HFF-Myc (cell line): ENCODE measurements around the gene QKI.

Experiments used
- DNase-seq: peaks from one replicate; pipeline ENCODE4 v3.0.0-alpha.2; 2011; ENCODE audit warnings: low read depth; ENCODE audit errors: extremely low read depth
- H3K4me3 ChIP-seq: replicated peaks from 2 replicates; pipeline ENCODE4 v1.5.1; 2011; ENCODE audit warnings: low read depth, mild to moderate bottlenecking, control low read depth, low read length
- TF ChIP-seq, protein P1 (sequence below): IDR thresholded peaks from 2 replicates; pipeline ENCODE4 v1.5.1; 2012; ENCODE audit warnings: mild to moderate bottlenecking, low read depth, low read length, control low read depth; ENCODE audit errors: missing control alignments

Gene QKI

GRCh38 chr6:163520956-163521355 is 106.4 kb downstream of the QKI start:
- no peak overlapping the region for H3K4me3 ChIP-seq
- TF ChIP-seq, protein P1, sequence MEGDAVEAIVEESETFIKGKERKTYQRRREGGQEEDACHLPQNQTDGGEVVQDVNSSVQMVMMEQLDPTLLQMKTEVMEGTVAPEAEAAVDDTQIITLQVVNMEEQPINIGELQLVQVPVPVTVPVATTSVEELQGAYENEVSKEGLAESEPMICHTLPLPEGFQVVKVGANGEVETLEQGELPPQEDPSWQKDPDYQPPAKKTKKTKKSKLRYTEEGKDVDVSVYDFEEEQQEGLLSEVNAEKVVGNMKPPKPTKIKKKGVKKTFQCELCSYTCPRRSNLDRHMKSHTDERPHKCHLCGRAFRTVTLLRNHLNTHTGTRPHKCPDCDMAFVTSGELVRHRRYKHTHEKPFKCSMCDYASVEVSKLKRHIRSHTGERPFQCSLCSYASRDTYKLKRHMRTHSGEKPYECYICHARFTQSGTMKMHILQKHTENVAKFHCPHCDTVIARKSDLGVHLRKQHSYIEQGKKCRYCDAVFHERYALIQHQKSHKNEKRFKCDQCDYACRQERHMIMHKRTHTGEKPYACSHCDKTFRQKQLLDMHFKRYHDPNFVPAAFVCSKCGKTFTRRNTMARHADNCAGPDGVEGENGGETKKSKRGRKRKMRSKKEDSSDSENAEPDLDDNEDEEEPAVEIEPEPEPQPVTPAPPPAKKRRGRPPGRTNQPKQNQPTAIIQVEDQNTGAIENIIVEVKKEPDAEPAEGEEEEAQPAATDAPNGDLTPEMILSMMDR, result no peak
- no peak for DNase-seq

DNA sequence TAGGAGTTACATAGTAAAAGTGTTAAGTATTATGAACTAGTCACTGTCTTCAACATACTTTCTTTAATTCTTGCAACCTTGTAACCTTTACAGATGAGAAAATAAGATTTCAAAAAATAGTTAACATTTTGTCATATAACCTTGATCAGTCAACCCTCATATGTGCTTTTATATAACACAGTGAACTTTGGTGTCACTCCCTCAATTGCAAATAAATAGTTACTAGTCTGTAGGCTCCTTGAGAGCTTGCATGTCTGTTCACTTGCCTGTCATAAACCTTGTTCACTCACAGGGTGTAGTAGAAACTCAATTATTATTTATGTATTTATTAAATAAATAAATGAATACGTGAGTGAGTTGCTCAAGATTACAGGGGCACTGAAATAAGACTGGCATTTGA is 107.5 kb downstream of the QKI start:
- DNase-seq, result no peak
- H3K4me3 ChIP-seq, result no peak overlapping the region
- TF ChIP-seq, protein P1, result no peak

- TF ChIP-seq, protein P1, result no peak
Measured at GRCh38 chr6:163525926-163526325, 111.4 kb downstream of the QKI start.

GRCh38 chr6:163526346-163526745 is 111.8 kb downstream of the QKI start:
- TF ChIP-seq, protein P1, result no peak
- no peak for DNase-seq
- H3K4me3 ChIP-seq, result no peak overlapping the region

More at GRCh38 chr6:163525926-163526325, 111.4 kb downstream of the QKI start:
- no peak overlapping the region for H3K4me3 ChIP-seq
- no peak for DNase-seq

- TF ChIP-seq, protein P1, result no peak
- no peak overlapping the region for H3K4me3 ChIP-seq
- no peak for DNase-seq
Measured at GRCh38 chr6:163527291-163527690, 112.8 kb downstream of the QKI start.

- peak; percentile 86 for DNase-seq
- TF ChIP-seq, protein P1, result no peak
- no peak overlapping the region for H3K4me3 ChIP-seq
Measured at GRCh38 chr6:163529605-163530004, 115.1 kb downstream of the QKI start.

DNA sequence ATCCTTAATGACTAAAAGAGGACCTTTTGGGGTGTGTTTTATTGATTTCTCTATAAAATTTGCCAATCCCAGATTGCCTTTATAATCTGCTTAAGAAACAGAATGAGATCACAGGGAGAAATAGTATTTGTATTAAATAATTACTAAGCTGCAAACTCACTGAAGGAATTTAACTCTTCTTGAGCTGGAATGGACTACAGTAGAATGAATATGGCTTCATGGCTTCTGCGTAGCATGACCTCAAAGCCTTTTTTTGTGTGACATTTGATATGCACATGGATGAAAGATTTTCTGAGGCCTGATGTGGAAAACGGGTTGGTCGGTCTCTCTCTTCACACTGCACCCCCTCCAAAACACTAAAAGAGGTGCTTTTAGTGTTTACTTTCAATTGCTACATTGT is 115.9 kb downstream of the QKI start:
- H3K4me3 ChIP-seq, result no peak overlapping the region
- no peak for DNase-seq
- TF ChIP-seq, protein P1, result no peak
